Muscle of arm (tissue), 12 donors: ENCODE results near the gene TCHHL1. TPM values are rescaled to one million over a fixed set of nuclear protein-coding genes. Genes with fewer than 3 reads are reported as not detected.
"Not testable (repeated sequence)": the region's sequence is repeated elsewhere in the genome, so short reads cannot be mapped to it uniquely, and the experiment has no call there.

ENCODE experiments used
- DNase-seq: peaks from one replicate; pipeline ENCODE4 v3.0.0-alpha.2; 2013
- polyA plus RNA-seq, 12 donors: library from polyadenylated mRNA; unstranded; fragments of 120-200 nt; gene quantifications; one replicate each; pipeline ENCODE4 v1.2.1, GENCODE V29; 2013; ENCODE audit not compliant: insufficient read length in 12 of 12

The TCHHL1 gene
- polyA plus RNA-seq, 12 donors, result not detected

GRCh38 chr1:152086760-152087159 lies 2.1 kb downstream of the TCHHL1 start:
- DNase-seq, result no peak

DNA sequence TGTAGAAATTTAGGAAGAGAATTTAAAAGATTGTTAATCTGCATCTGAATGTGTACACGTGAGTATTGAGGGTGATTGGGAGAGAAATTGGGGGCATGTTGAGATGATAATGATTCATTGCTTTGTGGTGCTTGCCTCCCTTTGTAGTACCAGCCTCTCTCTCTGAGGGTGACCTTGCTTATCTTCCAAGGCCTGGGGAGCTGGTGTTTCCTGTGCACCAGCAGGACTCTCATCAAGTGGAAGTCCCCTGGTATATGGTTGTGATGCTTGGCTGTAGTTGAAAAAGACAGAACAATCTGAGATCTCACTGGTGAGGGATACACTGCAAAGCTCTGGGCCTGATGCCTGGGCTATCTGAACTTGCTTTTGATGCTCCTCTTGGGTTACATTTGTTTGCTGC lies 4.0 kb downstream of the TCHHL1 start:
- DNase-seq, result no peak

GRCh38 chr1:152081026-152081425 lies 7.8 kb downstream of the TCHHL1 start:
- DNase-seq, result not testable (repeated sequence)

GRCh38 chr1:152080494-152080893 lies 8.4 kb downstream of the TCHHL1 start:
- DNase-seq, result not testable (repeated sequence)

DNA sequence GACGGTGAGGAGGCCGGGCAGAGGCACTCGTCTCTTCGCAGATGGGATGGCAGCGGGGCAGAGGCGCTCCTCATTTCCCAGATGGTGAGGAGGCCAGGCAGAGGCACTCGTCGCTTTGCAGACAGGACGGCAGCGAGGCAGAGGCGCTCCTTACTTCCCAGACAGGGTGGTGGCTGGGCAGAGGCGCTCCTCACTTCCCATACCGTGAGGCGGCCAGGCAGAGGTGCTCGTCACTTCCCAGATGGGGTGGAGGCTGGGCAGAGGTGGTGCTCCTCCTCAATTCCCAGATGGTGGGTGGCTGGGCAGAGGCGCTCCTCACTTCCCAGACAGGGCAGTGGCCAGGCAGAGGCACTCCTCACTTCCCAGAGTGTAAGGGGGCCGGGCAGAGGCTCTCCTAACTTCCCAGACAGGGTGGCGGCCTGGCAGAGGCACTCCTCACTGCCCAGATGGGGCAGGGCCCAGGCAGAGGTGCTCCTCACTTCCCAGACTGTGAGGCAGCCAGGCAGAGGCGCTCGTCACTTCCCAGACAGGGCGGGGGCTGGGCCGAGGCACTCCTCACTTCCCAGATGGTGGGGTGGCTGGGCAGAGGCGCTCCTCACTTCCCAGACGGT lies 9.9 kb downstream of the TCHHL1 start:
- DNase-seq, result no peak

- DNase-seq, result no peak
Measured at GRCh38 chr1:152072311-152072710, 16.6 kb downstream of the TCHHL1 start.

DNA sequence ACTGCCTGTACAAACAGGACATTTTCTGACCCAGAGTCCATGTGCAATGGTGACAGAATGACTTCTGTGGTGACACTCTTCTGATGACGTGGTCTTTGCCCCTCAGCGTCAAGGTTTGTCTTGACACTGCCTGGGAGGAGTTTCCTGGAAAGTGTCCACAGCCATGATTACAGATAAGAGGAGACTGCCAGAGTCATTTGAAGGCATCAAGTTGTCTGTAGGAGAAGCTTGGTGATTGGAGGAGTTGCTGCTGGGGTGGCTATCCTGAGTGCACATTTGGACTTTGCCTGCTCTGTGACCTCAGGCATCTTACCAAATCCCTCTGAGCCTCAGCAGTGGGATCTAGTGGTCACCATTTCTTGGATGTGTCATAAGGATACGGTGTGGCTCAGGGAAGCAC lies 17.7 kb downstream of the TCHHL1 start:
- DNase-seq, result no peak

DNA sequence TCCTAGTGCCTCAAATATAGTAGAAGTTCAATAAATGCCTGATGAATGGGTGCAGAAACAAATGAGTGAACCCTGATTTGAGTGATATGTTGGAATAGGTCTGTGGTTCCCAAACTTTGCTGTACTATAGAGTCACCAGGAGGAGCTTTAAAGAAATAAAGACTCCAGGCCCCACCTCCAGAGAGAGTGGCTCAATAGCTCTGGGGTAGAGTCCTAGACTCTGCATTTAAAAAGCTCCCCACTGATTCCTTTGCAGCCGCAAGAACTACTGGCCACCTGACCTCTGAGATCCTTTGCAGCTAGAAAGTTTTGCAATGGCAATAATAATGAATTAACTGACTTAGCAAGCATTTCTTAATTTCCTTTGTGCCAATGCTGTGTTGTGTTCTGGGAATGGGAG lies 20.9 kb downstream of the TCHHL1 start:
- DNase-seq, result no peak

- no peak for DNase-seq
Measured at GRCh38 chr1:152067150-152067549, 21.7 kb downstream of the TCHHL1 start.

DNA sequence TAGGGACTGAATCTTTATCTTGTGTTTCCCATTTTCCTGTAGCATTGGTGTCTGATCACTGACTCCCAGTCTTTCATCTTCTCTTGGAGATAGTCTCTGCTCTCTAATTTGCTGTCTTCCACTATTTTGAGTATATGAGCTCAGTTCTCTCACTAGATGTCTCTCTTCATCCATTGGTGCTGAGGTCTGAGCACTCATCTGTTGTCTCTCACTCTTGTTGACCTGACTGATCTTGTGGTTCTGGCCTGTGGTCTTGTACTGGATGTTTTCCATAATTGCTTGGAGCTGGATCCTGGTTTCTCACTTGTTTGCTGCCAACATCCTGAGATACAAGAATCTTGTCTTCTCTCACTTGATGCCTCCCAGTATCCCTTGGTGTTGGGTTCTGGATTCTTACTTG lies 26.9 kb downstream of the TCHHL1 start:
- no peak for DNase-seq

GRCh38 chr1:152053375-152053774 lies 35.5 kb downstream of the TCHHL1 start:
- DNase-seq, result no peak

GRCh38 chr1:152052606-152053005 lies 36.3 kb downstream of the TCHHL1 start:
- DNase-seq, result peak; percentile 75

GRCh38 chr1:152050886-152051675 lies 37.8 kb downstream of the TCHHL1 start:
- DNase-seq, result no peak

GRCh38 chr1:152049291-152050083 lies 39.4 kb downstream of the TCHHL1 start:
- no peak for DNase-seq

DNA sequence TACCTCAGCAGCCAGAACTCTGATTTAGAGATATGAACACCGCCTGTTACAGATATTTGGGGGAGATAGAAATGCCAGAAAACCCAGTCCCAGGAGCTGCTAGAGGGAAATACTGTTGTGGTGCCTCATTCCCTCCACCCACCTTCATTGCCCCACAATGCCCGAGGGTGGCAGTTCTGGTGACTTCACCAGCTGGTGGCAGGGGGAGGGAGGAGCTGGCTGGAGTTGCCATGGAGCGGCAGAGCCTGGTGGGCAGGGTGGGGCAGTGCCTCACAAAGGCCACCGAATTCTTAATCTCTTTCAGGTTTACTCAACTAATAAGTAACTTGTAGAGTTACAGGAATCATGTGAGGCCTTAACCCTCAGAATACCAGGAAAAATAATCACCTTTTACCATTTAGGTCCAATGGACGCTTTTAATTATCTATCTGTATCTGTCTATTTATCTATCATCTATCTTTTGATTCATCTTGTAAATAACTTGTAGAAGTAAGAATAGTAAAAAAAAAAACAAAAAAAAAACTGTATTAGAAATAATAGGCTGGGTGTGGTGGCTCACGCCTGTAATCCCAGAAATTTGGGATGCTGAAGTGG lies 40.4 kb downstream of the TCHHL1 start:
- no peak for DNase-seq

GRCh38 chr1:152047730-152048415 lies 41.0 kb downstream of the TCHHL1 start:
- peak; percentile 69 for DNase-seq

- no peak for DNase-seq
Measured at GRCh38 chr1:152047413-152047729, 41.5 kb downstream of the TCHHL1 start.

DNA sequence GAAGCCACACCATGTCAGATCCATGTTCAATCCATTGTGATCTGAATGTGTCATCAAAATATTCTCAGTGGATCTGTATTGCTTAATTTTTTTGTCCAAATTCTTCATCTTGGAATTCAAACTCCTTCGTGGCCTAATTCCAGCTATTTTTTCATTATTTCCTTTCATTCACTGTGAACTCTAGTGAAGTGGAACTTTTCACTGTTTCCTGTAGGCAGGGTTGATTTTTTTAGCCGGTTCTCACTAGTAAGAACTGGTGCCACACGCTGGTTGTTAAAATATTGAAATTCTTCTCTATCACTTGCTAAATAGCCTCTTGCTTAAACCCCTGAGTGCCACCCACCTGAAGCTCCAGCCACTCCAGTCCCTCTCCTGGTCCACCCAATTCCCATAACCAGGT lies 44.5 kb downstream of the TCHHL1 start:
- no peak for DNase-seq

DNA sequence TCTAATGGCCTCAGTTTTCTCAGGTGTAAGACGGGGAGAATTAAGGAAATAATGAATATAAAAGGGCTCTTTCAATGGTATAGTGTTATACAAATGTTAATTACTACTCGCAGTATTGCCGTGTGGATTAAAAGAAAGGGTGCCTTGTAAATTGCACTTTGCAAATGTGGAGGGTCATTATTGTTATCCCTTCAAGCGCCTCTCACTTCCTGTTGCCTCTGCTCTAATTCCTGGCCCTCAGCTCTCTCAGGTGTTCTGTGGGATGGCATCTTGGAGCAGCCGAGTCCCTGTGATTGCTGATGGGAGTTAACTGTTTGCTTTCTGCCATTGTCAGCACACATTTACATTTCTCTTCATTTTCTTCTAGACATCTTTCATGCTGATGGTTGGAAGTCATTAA lies 45.0 kb downstream of the TCHHL1 start:
- no peak for DNase-seq

DNA sequence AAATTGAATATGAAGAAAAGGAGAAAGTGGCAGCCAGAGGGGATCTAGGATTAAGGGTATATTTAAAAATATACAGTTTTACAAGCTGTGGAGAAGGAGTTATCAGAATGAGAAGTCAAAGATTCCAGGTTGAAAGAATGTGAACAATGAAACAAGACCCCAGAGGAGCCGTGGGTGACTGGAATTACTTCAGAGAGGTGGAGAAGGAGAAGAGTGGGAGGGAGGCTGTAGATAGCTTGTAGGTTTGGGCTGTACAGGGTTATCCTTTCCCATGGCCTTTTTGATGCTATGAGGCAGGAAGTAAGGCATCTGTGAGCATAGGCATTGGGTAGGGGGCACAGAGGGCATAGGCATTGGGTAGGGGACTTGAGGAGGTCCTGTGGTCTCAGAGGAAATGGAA lies 46.8 kb downstream of the TCHHL1 start:
- no peak for DNase-seq

DNA sequence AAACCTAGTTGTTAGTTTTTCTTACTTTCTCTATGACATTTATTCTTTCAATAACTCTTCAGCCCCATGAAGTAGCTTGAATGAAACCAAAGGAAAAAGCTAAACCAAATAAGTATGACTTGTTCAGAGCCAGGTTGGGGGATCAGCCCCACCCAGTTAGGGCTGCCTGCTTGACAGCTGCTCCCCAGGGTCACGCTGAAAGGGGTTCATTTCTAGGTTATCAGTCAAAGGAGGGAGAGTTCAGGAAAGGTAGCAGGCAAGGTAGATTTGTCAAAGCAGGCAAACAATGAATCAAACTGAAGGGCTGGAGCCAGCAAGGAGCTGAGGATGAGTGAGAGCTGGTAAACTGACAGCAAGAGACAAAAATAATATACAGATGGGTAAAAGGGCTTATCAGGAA lies 49.0 kb downstream of the TCHHL1 start:
- no peak for DNase-seq

GRCh38 chr1:152039461-152039860 lies 49.4 kb downstream of the TCHHL1 start:
- DNase-seq, result no peak
